Activated CD8-positive, alpha-beta T cell treated with anti-CD3 and anti-CD28 coated beads, Interleukin-2, amount 10 ng/mL, durations not matched to agents 7 days and 5 days (primary cell): ENCODE data around the gene MAPK8IP1. TPM values are rescaled to one million over a fixed set of nuclear protein-coding genes. Genes with fewer than 3 reads are reported as not detected.
A peak's percentile ranks its signal among the peaks of the same experiment; 100 is the strongest.
"Not testable (repeated sequence)": the region's sequence is repeated elsewhere in the genome, so short reads cannot be mapped to it uniquely, and the experiment has no call there.

Experiments
- ATAC-seq: fragments of 150-1000 bp; cut with Tn5 transposase; one replicate; pipeline ENCODE4 v1.10.0; 2021; ENCODE audit warnings: moderate library complexity
- CTCF ChIA-PET: fragments of 350-600 bp; sonication (Branson Sonifier 250); formaldehyde crosslinking; loops from one replicate; lab custom pipeline; 2021; ENCODE audit warnings: antibody characterized with exemption; lab: Charles Lee
- POLR2A ChIA-PET: fragments of 350-600 bp; sonication (Branson Sonifier 250); formaldehyde crosslinking; loops from one replicate; lab custom pipeline; 2021; ENCODE audit warnings: antibody characterized with exemption; lab: Charles Lee
- DNase-seq: peaks from one replicate; pipeline ENCODE4 v3.0.0-alpha.2; 2020
- H3K27ac Mint-ChIP-seq: one replicate; pipeline ENCODE4 v1.8.0; 2021; ENCODE audit warnings: mild to moderate bottlenecking, mixed read lengths
- H3K27me3 Mint-ChIP-seq: one replicate; pipeline ENCODE4 v1.8.0; 2021; ENCODE audit warnings: low read depth, mixed read lengths
- H3K36me3 Mint-ChIP-seq: one replicate; pipeline ENCODE4 v1.8.0; 2021; ENCODE audit warnings: low read depth, mixed read lengths
- H3K4me1 Mint-ChIP-seq: one replicate; pipeline ENCODE4 v1.8.0; 2021; ENCODE audit warnings: low read depth, mixed read lengths
- H3K4me3 Mint-ChIP-seq: one replicate; pipeline ENCODE4 v1.8.0; 2021; ENCODE audit warnings: mild to moderate bottlenecking, mixed read lengths
- H3K9me3 Mint-ChIP-seq: one replicate; pipeline ENCODE4 v1.8.0; 2022; ENCODE audit warnings: mixed read lengths; ENCODE audit not compliant: insufficient read depth
- total RNA-seq, 2 experiments: library from RNA; stranded (reverse); gene quantifications; one replicate each; pipeline ENCODE4 v1.2.3, GENCODE V29; 2021

The MAPK8IP1 gene
- total RNA-seq, result 1 to 10 TPM in 1 of 2 experiments, under 1 TPM in 1; 0.95 to 1.3 TPM

DNA sequence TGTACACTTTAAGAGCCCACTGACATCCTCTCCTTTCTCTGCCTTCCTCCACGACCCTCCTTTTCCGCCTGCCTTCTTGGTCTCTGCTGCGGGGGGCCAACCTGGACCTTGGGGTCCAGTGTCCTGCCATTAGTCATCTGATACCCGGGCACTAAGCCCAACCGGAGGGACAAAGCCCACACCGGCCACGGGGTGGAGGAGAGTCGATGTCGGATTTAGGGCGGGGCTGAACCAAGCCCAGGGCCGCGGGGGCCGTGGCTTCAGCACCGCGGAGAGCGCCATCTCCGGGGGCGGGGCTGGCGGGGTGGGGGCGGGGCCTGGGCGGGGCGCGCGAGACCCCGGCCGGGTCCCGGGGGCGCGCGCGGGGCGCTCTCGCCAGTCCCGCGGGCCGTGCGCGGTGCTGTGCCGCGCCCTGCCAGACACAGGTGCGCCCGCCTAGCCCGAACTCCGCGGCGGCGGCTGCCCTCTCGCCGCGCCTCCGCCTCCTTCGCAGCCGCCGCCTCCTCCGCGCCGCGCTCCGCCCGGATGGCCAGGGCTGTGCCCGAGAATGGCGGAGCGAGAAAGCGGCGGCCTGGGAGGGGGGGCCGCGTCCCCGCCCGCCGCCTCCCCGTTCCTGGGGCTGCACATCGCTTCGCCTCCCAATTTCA is at the start of gene MAPK8IP1:
MAPK8IP1 (plus strand) TSS at position 378 of the 647 bp plus-strand sequence; CDS start at position 548, 170 bp downstream.
- peaks cover 2% of the 10 kb centered on the region for H3K36me3 Mint-ChIP-seq
- H3K4me3 Mint-ChIP-seq, result peak within 1 kb of the TSS; percentile 67
- no peak within 1 kb of the TSS for H3K27ac Mint-ChIP-seq
- peaks cover 3% of the 10 kb centered on the region for H3K4me1 Mint-ChIP-seq
- DNase-seq (peak; percentile 59), ATAC-seq (peak; percentile 83)
- CTCF ChIA-PET, result interaction anchor here (2.1 kb wide), 1 partner anchor 13 kb away, joined by 7 read pairs; no protein-coding TSS in a partner anchor
- no peaks in the 10 kb centered on the region for H3K9me3 Mint-ChIP-seq
- POLR2A ChIA-PET, result no interaction called here
- peaks cover 4% of the 10 kb centered on the region for H3K27me3 Mint-ChIP-seq

DNA sequence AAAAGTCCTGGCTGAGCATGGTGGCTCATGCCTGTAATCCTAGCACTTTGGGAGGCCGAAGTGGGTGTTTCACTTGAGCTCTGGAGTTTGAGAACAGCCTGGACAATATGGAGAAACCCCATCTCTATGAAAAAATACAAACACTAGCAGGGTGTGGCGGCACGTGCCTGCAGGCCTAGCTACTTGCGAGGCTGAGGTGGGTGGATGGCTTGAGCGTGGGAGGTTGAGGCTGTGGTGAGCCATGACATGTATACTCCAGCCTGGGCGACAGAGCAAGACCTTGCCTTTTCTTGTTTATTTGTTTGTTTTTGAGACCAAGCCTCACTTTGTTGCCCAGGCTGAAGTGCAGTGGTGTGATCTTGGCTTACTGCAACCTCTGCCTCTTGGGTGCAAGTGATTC is 46.2 kb upstream of the MAPK8IP1 start:
- no peak overlapping the region for H3K4me3 Mint-ChIP-seq
- no peak overlapping the region for H3K27ac Mint-ChIP-seq
- POLR2A ChIA-PET, result interaction anchor here (0.6 kb wide), 1 partner anchor 785 kb away, joined by 7 read pairs; no protein-coding TSS in a partner anchor
- H3K4me1 Mint-ChIP-seq, result peaks cover 44% of the 10 kb centered on the region
- H3K9me3 Mint-ChIP-seq, result no peaks in the 10 kb centered on the region
- H3K27me3 Mint-ChIP-seq, result peaks cover 31% of the 10 kb centered on the region
- DNase-seq, result no peak
- CTCF ChIA-PET, result no interaction called here
- no peak for ATAC-seq
- peaks cover 7% of the 10 kb centered on the region for H3K36me3 Mint-ChIP-seq

DNA sequence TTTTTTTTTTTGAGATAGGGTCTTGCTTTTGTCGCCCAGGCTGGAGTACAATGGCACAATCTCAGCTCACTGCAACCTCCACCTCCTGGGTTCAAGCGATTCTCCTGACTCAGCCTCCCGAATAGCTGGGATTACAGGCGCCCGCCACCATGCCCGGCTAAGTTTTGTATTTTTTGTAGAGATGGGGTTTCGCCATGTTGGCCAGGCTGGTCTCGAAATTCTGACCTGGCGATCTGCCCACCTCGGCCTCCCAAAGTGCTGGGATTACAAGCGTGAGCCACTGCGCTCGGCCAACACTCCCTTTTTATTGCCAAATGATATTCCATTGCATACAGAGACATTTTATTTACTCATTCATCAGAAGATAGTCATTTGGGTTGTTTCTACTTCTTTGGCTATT is 45.2 kb upstream of the MAPK8IP1 start:
- H3K4me3 Mint-ChIP-seq, result not testable (repeated sequence)

DNA sequence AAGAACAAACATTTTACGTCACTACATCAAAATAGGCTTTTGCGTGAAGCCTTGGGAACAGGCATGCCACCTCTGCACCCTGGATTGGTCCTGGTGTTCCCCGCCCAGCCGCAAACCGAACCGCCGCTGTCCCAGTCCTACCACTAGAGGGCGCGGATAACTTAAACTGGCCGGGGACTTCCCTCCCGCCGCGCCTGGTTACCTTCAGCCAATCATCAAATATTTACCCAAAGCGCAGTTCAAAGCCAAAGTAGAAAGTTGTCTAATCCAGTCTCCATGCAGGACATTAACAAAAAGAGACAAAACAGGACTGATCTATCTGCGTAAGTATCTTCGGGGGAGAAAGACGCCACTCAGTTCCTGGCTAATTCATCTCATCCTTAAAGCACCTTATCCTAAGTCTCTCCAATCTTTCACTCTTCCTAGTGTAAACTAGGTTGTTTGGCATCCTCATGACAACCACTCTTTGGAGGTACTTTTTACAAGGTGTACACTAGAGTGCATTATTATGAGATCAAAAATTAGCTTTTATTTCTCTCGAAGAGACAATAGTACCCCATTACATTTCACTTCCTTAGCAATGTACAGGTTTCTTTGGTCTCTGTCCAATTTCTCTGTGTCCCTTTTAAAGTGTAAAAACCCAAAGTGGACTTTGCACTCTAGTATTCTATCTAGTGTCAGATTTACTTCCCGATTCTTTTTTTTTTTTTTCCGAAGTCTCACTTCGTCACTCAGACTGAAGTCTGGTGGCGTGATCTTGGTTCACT is 42.1 kb upstream of the MAPK8IP1 start:
- ChIA-PET CTCF (interaction anchor here (0.7 to 6.3 kb wide), 20 partner anchors 9 to 255 kb away, joined by 3 to 71 read pairs (median 4); partner anchors contain the start of gene PEX16), POLR2A (interaction anchor here (1.1 kb wide), 1 partner anchor 9 kb away, joined by 4 read pairs; no protein-coding TSS in a partner anchor)
- Mint-ChIP-seq H3K9me3 (no peaks in the 10 kb centered on the region), H3K36me3 (no peaks in the 10 kb centered on the region), H3K27ac (peak overlapping the region; percentile 51), H3K4me1 (peaks cover 32% of the 10 kb centered on the region), H3K27me3 (peaks cover 27% of the 10 kb centered on the region), H3K4me3 (peak overlapping the region; percentile 18)
- DNase-seq (peak; percentile 93), ATAC-seq (peak; percentile 34)

More for the DNA sequence above, 45.2 kb upstream of the MAPK8IP1 start:
- CTCF ChIA-PET, POLR2A ChIA-PET, H3K27ac Mint-ChIP-seq, H3K36me3 Mint-ChIP-seq, H3K9me3 Mint-ChIP-seq, DNase-seq, ATAC-seq: not testable (repeated sequence)
- Mint-ChIP-seq H3K4me1 (peaks cover 36% of the 10 kb centered on the region), H3K27me3 (peaks cover 33% of the 10 kb centered on the region)

DNA sequence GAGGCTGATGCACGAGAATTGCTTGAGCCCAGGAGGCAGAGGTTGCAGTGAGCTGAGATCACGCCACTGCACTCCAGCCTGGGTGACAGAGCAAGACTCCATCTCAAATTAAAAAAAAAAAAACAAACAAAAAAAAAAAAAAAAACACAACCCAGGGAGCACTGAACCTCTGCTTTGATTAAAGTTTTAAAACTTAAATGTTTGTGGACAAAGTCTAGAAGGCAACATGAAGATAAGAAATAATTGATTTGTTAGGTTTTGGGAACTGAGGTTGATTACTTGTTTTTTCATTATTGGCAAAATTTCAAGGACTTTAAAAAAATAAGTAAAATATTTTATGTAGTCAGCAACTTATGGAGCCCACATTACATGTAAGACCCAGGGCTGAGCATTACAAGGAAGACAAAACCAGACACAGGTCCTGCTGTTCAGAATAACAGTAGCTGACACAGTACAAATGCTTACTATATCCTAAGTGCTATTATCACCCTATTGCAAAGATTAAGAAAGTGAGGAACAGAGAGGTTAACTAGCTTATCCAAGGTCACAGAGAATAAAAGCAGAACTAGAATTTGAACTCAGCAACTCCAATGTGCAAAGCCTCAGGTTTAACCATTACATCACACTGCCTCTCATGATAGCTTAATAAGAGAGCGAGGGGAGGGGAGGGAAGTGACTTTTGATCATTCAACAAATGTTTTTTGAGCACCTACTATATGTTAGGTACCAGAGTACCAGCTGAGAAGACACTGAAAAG is 40.5 kb upstream of the MAPK8IP1 start:
- H3K27me3 Mint-ChIP-seq, result peaks cover 25% of the 10 kb centered on the region
- peaks cover 44% of the 10 kb centered on the region for H3K4me1 Mint-ChIP-seq
- ATAC-seq (no peak), DNase-seq (no peak)
- no peaks in the 10 kb centered on the region for H3K9me3 Mint-ChIP-seq
- peaks cover 4% of the 10 kb centered on the region for H3K36me3 Mint-ChIP-seq
- H3K27ac Mint-ChIP-seq, result no peak overlapping the region
- CTCF ChIA-PET, result interaction anchor here (1.0 to 6.3 kb wide), 4 partner anchors 11 to 162 kb away, joined by 3 to 71 read pairs (median 7); partner anchors contain the start of gene PEX16
- POLR2A ChIA-PET, result no interaction called here
- no peak overlapping the region for H3K4me3 Mint-ChIP-seq

DNA sequence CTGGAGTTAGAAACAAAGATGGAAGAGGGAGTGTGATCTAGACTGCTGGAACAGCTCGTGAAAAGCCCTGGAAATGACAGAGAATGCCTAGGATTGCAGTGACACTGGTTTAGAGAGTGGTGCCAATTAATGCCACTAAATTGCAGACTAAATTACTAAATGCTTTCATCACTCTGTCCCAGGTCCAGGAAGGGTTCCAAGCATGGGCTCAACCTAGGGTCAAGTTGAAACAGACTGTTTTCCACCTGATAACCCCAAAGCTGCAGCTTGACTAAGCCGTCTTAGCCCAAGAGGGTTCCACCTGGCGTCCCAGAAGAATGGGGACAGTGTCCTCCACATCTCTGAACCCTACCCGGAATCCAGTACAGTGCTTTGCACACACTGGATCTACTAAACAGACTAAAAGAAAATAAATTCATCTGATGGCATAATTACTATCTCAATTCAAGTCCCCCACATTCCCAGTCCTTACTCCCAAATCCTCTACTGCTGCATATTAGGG is 39.2 kb upstream of the MAPK8IP1 start:
- H3K9me3 Mint-ChIP-seq, result no peaks in the 10 kb centered on the region
- peaks cover 47% of the 10 kb centered on the region for H3K4me1 Mint-ChIP-seq
- ChIA-PET POLR2A (interaction anchor here (0.8 to 1.9 kb wide), 3 partner anchors 11 to 42 kb away, joined by 3 to 10 read pairs (median 5); partner anchors contain the start of gene SLC35C1), CTCF (interaction anchor here (0.6 to 6.3 kb wide), 10 partner anchors 10 to 160 kb away, joined by 3 to 71 read pairs (median 4); partner anchors contain the start of gene PEX16)
- peaks cover 22% of the 10 kb centered on the region for H3K27me3 Mint-ChIP-seq
- no peak overlapping the region for H3K4me3 Mint-ChIP-seq
- H3K36me3 Mint-ChIP-seq, result peaks cover 4% of the 10 kb centered on the region
- DNase-seq (no peak), ATAC-seq (no peak)
- no peak overlapping the region for H3K27ac Mint-ChIP-seq

DNA sequence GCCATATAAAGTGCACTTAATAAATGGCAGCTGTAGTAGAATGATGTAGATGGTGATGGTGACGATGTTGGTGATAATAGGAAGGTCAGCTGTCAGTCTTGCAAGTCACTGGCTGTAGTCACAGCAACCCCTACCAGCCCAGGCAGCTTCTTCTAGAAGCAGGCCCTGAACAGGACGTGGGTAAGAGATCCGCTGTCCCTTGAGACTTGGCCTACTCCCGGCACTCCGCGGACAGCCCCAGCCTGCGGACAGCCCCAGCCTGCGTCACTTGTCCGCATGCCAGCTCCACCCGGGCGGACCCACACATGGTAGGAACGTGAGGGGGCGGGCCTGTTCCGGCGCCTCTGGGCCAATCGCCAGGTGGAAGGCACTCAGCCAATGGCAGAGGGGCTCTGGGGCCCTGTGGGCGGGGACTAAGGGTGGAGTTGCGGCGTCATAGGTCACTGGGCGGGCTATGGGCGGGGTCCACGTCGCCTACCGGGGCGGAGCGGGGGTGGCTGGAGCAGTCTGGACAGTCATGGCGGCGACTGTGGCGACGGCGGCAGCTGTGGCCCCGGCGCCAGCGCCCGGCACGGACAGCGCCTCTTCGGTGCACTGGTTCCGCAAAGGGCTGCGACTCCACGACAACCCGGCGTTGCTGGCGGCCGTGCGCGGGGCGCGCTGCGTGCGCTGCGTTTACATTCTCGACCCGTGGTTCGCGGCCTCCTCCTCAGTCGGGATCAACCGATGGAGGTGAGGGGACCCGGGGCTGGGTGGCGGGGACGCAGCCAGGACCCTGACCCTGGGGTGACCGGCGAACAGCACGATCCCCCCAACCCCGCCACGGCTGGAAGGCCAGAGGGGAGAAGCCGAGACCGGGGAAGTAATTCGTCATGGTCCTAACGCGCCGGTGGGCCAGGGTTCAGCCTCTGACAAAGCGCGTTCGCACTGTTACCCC is 38.2 kb upstream of the MAPK8IP1 start, which contains the start of gene CRY2:
CRY2 (plus strand) TSS at position 502 of the 937 bp plus-strand sequence; CDS start at position 518, 16 bp downstream.
- peak; percentile 98 for DNase-seq
- ChIA-PET CTCF (interaction anchor here (0.6 to 6.3 kb wide), 9 partner anchors 11 to 159 kb away, joined by 3 to 71 read pairs (median 4); partner anchors contain the start of gene PEX16), POLR2A (interaction anchor here (0.6 to 1.9 kb wide), 5 partner anchors 12 to 1159 kb away, joined by 3 to 10 read pairs (median 5); partner anchors contain the start of gene SLC35C1)
- peaks cover 49% of the 10 kb centered on the region for H3K4me1 Mint-ChIP-seq
- ATAC-seq, result peak; percentile 87
- H3K36me3 Mint-ChIP-seq, result peaks cover 4% of the 10 kb centered on the region
- H3K27ac Mint-ChIP-seq, result peak within 1 kb of the TSS; percentile 86
- H3K9me3 Mint-ChIP-seq, result no peaks in the 10 kb centered on the region
- peak within 1 kb of the TSS; percentile 77 for H3K4me3 Mint-ChIP-seq
- peaks cover 15% of the 10 kb centered on the region for H3K27me3 Mint-ChIP-seq

DNA sequence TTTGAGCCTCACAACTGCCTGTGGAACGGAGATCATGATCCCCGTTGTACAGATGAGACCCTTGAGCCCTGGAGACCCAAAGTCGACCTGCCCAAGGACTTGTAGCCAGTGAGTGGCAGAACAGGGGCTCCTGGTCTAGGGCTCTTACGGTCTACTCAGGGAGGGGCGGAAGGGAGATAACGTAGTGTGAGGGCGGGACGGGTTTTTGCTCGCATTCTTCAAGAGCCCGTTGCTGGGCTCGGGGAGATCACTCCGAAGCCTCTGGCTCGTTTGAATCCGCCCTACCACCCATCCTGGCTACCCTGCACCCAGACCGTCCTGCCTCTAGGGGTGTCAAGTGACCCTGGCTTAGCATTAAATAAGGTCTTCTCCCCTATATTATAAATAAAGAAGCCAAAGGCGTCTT is 37.5 kb upstream of the MAPK8IP1 start:
- peaks cover 4% of the 10 kb centered on the region for H3K36me3 Mint-ChIP-seq
- no peaks in the 10 kb centered on the region for H3K9me3 Mint-ChIP-seq
- H3K4me3 Mint-ChIP-seq, result peak overlapping the region; percentile 77
- H3K27me3 Mint-ChIP-seq, result peaks cover 12% of the 10 kb centered on the region
- H3K27ac Mint-ChIP-seq, result peak overlapping the region; percentile 86
- POLR2A ChIA-PET, result interaction anchor here (0.9 kb wide), 1 partner anchor 69 kb away, joined by 3 read pairs; no protein-coding TSS in a partner anchor
- peak; percentile 72 for DNase-seq
- ATAC-seq, result peak; percentile 41
- CTCF ChIA-PET, result interaction anchor here (1.8 to 6.3 kb wide), 2 partner anchors 14 to 159 kb away, joined by 4 to 71 read pairs; no protein-coding TSS in a partner anchor
- H3K4me1 Mint-ChIP-seq, result peaks cover 44% of the 10 kb centered on the region

DNA sequence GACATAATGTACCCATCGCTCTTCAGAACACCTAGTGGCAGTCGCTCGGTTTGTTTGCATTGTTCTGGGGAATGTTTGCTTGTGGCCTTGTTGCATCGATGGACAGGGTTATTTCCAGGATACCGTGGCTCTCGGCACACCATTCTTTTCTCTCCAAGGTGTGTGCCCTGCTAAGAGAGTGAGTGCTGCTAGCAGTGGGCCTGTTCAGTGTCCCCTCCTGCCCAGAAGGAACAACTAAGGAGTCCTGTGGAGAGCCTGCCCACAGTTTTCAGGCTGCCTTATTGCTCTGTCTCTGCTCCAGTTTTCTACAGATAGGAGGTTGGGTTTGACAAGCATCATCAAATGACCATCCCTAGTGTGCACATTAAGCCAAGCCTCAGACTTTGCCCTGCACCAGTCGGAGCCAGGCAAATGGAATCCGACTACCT is 36.8 kb upstream of the MAPK8IP1 start:
- POLR2A ChIA-PET, result interaction anchor here (0.9 kb wide), 1 partner anchor 68 kb away, joined by 3 read pairs; no protein-coding TSS in a partner anchor
- Mint-ChIP-seq H3K27me3 (peaks cover 12% of the 10 kb centered on the region), H3K4me3 (peak overlapping the region; percentile 77), H3K9me3 (no peaks in the 10 kb centered on the region), H3K27ac (no peak overlapping the region), H3K36me3 (peaks cover 4% of the 10 kb centered on the region), H3K4me1 (peaks cover 36% of the 10 kb centered on the region)
- ATAC-seq, result no peak
- CTCF ChIA-PET, result no interaction called here
- DNase-seq, result no peak

DNA sequence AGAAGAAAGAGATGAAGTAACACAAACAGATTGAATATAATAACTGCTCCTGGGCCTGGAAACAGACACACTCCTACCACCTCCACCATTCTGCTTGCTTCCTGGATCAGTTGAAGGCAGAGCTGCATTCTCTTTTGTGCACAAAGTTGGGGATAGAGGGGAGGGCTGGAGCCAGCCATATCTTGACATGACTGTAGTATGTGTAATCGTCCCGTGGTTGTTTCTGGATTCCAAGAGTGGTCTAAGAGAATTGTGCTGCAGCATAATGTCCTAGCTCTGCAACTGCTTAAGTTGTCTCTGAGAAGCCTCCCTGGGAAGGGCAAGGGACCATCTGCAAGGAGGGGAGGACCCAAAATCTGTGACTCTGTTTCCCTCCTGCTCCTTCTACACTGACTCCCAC is 35.0 kb upstream of the MAPK8IP1 start:
- ATAC-seq (no peak), DNase-seq (no peak)
- Mint-ChIP-seq H3K4me3 (no peak overlapping the region), H3K27me3 (peaks cover 7% of the 10 kb centered on the region), H3K4me1 (peaks cover 32% of the 10 kb centered on the region), H3K9me3 (no peaks in the 10 kb centered on the region), H3K36me3 (peaks cover 4% of the 10 kb centered on the region), H3K27ac (no peak overlapping the region)
- ChIA-PET POLR2A (interaction anchor here (1.3 kb wide), 1 partner anchor 10 kb away, joined by 3 read pairs; no protein-coding TSS in a partner anchor), CTCF (interaction anchor here (1.8 kb wide), 1 partner anchor 156 kb away, joined by 6 read pairs; no protein-coding TSS in a partner anchor)
